ENCODE measurements around the gene RGPD5.
"Not testable (repeated sequence)": the region's sequence is repeated elsewhere in the genome, so short reads cannot be mapped to it uniquely, and the experiment has no call there.

Gene RGPD5

GRCh38 chr2:109781147-109781816, 12.8 kb upstream of the RGPD5 start:
- not testable (repeated sequence) for H3K4me3 ChIP-seq (ENCODE audit: low read length in 2 of 2); H3K9ac ChIP-seq (ENCODE audit: low read depth in 1 of 2, low read length in 2 of 2)

DNA sequence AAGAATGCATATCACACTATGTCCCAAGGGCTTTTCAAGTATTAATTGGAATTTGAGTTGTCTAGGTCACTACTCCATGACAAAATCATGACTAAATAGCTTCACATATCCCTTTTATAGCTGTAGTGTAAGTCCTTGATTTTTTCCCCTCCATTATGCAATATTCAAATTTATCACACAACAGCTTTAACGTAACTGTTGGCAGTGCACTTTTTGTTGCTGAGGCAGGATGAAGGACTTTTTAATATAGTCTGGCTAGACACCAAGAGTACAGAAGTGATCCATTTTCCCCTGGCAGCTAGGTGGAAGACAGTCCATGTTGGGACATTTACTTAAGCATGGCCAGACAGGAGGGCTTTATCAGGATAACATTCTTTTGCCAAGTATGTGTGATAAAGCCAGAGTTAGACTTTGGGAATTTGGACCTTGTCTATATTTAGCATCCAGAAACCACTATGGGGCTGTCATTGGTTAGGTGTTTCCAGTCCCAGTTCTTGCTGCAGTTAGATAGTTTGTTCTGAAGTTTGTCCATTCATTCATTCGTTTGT, 11.6 kb upstream of the RGPD5 start:
- not testable (repeated sequence) for H3K9me3 ChIP-seq (ENCODE audit: control insufficient read depth in 2 of 2, low read length in 2 of 2); H3K27me3 ChIP-seq (ENCODE audit: control insufficient read depth in 2 of 2, insufficient read depth in 2 of 2, low read length in 2 of 2); H3K36me3 ChIP-seq (ENCODE audit: control insufficient read depth in 2 of 2, insufficient read depth in 2 of 2, low read length in 2 of 2); H3K27ac ChIP-seq (ENCODE audit: low read depth in 2 of 2, low read length in 2 of 2); H3K9ac ChIP-seq (ENCODE audit: low read depth in 1 of 2, low read length in 2 of 2); H3K4me3 ChIP-seq (ENCODE audit: low read length in 2 of 2); H3K4me1 ChIP-seq (ENCODE audit: control insufficient read depth in 2 of 2, insufficient read depth in 2 of 2, low read length in 2 of 2)

More at GRCh38 chr2:109781147-109781816, 12.8 kb upstream of the RGPD5 start:
- not testable (repeated sequence) for H3K4me1 ChIP-seq (ENCODE audit: control insufficient read depth in 2 of 2, insufficient read depth in 2 of 2, low read length in 2 of 2); H3K27me3 ChIP-seq (ENCODE audit: control insufficient read depth in 2 of 2, insufficient read depth in 2 of 2, low read length in 2 of 2); H3K9me3 ChIP-seq (ENCODE audit: control insufficient read depth in 2 of 2, low read length in 2 of 2); H3K36me3 ChIP-seq (ENCODE audit: control insufficient read depth in 2 of 2, insufficient read depth in 2 of 2, low read length in 2 of 2); H3K27ac ChIP-seq (ENCODE audit: low read depth in 2 of 2, low read length in 2 of 2)

- H3K4me3 ChIP-seq (ENCODE audit: low read length in 2 of 2); H3K9ac ChIP-seq (ENCODE audit: low read depth in 1 of 2, low read length in 2 of 2); H3K4me1 ChIP-seq (ENCODE audit: control insufficient read depth in 2 of 2, insufficient read depth in 2 of 2, low read length in 2 of 2): not testable (repeated sequence)
Measured at GRCh38 chr2:109791530-109792279, 2.4 kb upstream of the RGPD5 start.

DNA sequence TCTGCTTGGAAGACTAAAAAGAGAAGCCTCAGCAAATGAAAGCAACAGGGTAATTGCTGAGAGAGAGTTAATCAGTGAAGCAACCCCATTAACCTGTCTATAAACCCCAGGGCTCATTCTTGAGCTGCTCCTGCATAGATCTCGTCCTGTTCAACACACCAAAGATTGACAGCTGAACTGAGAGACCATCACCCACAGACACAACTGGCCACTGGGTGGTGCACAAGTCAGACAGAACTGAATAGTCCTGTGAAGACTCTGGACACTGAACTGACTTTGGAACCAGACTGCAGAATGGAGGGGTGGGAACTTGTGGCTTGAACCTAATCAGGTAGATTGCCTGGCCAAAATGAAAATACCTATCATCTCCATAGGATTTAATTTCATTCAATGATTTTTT, 1.4 kb upstream of the RGPD5 start:
- not testable (repeated sequence) for H3K4me3 ChIP-seq (ENCODE audit: low read length in 2 of 2); H3K36me3 ChIP-seq (ENCODE audit: control insufficient read depth in 2 of 2, insufficient read depth in 2 of 2, low read length in 2 of 2); H3K4me1 ChIP-seq (ENCODE audit: control insufficient read depth in 2 of 2, insufficient read depth in 2 of 2, low read length in 2 of 2); H3K27ac ChIP-seq (ENCODE audit: low read depth in 2 of 2, low read length in 2 of 2); H3K9me3 ChIP-seq (ENCODE audit: control insufficient read depth in 2 of 2, low read length in 2 of 2); H3K9ac ChIP-seq (ENCODE audit: low read depth in 1 of 2, low read length in 2 of 2); H3K27me3 ChIP-seq (ENCODE audit: control insufficient read depth in 2 of 2, insufficient read depth in 2 of 2, low read length in 2 of 2)

More at GRCh38 chr2:109791530-109792279, 2.4 kb upstream of the RGPD5 start:
- H3K9me3 ChIP-seq (ENCODE audit: control insufficient read depth in 2 of 2, low read length in 2 of 2); H3K36me3 ChIP-seq (ENCODE audit: control insufficient read depth in 2 of 2, insufficient read depth in 2 of 2, low read length in 2 of 2); H3K27ac ChIP-seq (ENCODE audit: low read depth in 2 of 2, low read length in 2 of 2); H3K27me3 ChIP-seq (ENCODE audit: control insufficient read depth in 2 of 2, insufficient read depth in 2 of 2, low read length in 2 of 2): not testable (repeated sequence)

- not testable (repeated sequence) for H3K27me3 ChIP-seq (ENCODE audit: control insufficient read depth in 2 of 2, insufficient read depth in 2 of 2, low read length in 2 of 2); H3K4me1 ChIP-seq (ENCODE audit: control insufficient read depth in 2 of 2, insufficient read depth in 2 of 2, low read length in 2 of 2); H3K9me3 ChIP-seq (ENCODE audit: control insufficient read depth in 2 of 2, low read length in 2 of 2); H3K4me3 ChIP-seq (ENCODE audit: low read length in 2 of 2); H3K27ac ChIP-seq (ENCODE audit: low read depth in 2 of 2, low read length in 2 of 2); H3K9ac ChIP-seq (ENCODE audit: low read depth in 1 of 2, low read length in 2 of 2); H3K36me3 ChIP-seq (ENCODE audit: control insufficient read depth in 2 of 2, insufficient read depth in 2 of 2, low read length in 2 of 2)
Measured at GRCh38 chr2:109871129-109871751, 77.1 kb downstream of the RGPD5 start.

DNA sequence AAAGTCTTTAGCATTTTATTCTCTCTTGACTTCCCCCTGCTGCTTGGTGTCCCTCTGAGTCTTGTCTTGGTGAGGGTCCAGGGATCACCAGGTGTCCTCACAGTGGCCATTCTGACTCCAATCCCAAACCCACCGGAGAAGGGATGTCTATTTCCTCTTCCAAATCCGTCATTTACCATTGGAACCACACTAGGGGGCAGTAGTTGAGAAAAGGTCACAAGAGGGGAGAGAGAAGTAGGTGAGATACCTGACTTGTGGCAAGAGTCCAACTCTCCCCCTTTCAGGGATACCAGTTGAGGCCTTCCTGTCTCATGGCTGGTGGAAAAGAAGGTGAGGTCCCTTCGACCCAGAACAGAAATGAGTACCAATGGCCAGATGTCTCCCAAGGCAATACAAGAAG, 82.5 kb downstream of the RGPD5 start:
- H3K4me1 ChIP-seq (ENCODE audit: control insufficient read depth in 2 of 2, insufficient read depth in 2 of 2, low read length in 2 of 2); H3K27ac ChIP-seq (ENCODE audit: low read depth in 2 of 2, low read length in 2 of 2); H3K4me3 ChIP-seq (ENCODE audit: low read length in 2 of 2); H3K36me3 ChIP-seq (ENCODE audit: control insufficient read depth in 2 of 2, insufficient read depth in 2 of 2, low read length in 2 of 2); H3K27me3 ChIP-seq (ENCODE audit: control insufficient read depth in 2 of 2, insufficient read depth in 2 of 2, low read length in 2 of 2); H3K9me3 ChIP-seq (ENCODE audit: control insufficient read depth in 2 of 2, low read length in 2 of 2); H3K9ac ChIP-seq (ENCODE audit: low read depth in 1 of 2, low read length in 2 of 2): not testable (repeated sequence)

DNA sequence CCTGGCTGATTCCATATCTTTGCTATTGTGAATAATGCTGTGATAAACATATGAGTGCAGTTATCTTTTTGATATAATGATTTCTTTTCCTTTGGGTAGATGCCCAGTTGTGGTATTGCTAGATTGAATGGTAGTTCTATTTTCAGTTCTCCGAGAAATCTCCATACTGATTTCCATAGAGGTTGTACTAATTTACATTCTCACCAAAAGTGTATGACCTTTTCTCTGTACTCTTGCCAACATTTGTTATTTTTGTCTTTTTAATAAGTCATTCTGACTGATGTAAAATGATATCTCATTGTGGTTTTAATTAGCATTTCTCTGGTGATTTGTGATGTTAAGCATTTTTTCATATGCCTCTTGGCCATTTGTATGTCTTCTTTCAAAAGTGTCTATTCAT, 88.0 kb downstream of the RGPD5 start:
- not testable (repeated sequence) for H3K4me1 ChIP-seq (ENCODE audit: control insufficient read depth in 2 of 2, insufficient read depth in 2 of 2, low read length in 2 of 2); H3K27ac ChIP-seq (ENCODE audit: low read depth in 2 of 2, low read length in 2 of 2); H3K4me3 ChIP-seq (ENCODE audit: low read length in 2 of 2); H3K9me3 ChIP-seq (ENCODE audit: control insufficient read depth in 2 of 2, low read length in 2 of 2); H3K36me3 ChIP-seq (ENCODE audit: control insufficient read depth in 2 of 2, insufficient read depth in 2 of 2, low read length in 2 of 2); H3K9ac ChIP-seq (ENCODE audit: low read depth in 1 of 2, low read length in 2 of 2); H3K27me3 ChIP-seq (ENCODE audit: control insufficient read depth in 2 of 2, insufficient read depth in 2 of 2, low read length in 2 of 2)

- H3K4me3 ChIP-seq (ENCODE audit: low read length in 2 of 2); H3K36me3 ChIP-seq (ENCODE audit: control insufficient read depth in 2 of 2, insufficient read depth in 2 of 2, low read length in 2 of 2); H3K9ac ChIP-seq (ENCODE audit: low read depth in 1 of 2, low read length in 2 of 2); H3K27me3 ChIP-seq (ENCODE audit: control insufficient read depth in 2 of 2, insufficient read depth in 2 of 2, low read length in 2 of 2); H3K27ac ChIP-seq (ENCODE audit: low read depth in 2 of 2, low read length in 2 of 2); H3K9me3 ChIP-seq (ENCODE audit: control insufficient read depth in 2 of 2, low read length in 2 of 2); H3K4me1 ChIP-seq (ENCODE audit: control insufficient read depth in 2 of 2, insufficient read depth in 2 of 2, low read length in 2 of 2): not testable (repeated sequence)
Measured at GRCh38 chr2:109888414-109888813, 94.3 kb downstream of the RGPD5 start.

DNA sequence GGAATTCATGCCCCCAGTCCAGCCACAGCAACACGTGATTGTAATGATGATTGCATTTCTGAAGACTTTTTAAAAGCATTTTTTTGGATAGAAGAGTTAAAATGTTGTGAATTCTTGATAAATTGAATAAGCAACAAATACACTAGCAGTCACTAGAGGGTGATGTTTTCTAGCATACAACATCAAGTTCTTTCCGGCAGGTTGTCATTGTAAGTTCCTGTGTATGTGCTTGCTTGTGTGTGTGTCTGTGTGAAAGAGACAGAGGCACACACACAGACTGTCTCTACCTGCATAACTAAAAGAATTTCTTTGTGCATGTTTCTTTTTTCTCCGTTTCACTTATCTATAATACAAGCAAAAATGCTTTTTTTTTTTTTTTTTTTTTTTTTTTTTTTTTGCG, 95.8 kb downstream of the RGPD5 start:
- not testable (repeated sequence) for H3K9ac ChIP-seq (ENCODE audit: low read depth in 1 of 2, low read length in 2 of 2); H3K27ac ChIP-seq (ENCODE audit: low read depth in 2 of 2, low read length in 2 of 2); H3K4me3 ChIP-seq (ENCODE audit: low read length in 2 of 2); H3K4me1 ChIP-seq (ENCODE audit: control insufficient read depth in 2 of 2, insufficient read depth in 2 of 2, low read length in 2 of 2); H3K27me3 ChIP-seq (ENCODE audit: control insufficient read depth in 2 of 2, insufficient read depth in 2 of 2, low read length in 2 of 2); H3K36me3 ChIP-seq (ENCODE audit: control insufficient read depth in 2 of 2, insufficient read depth in 2 of 2, low read length in 2 of 2); H3K9me3 ChIP-seq (ENCODE audit: control insufficient read depth in 2 of 2, low read length in 2 of 2)

- not testable (repeated sequence) for H3K36me3 ChIP-seq (ENCODE audit: control insufficient read depth in 2 of 2, insufficient read depth in 2 of 2, low read length in 2 of 2); H3K4me3 ChIP-seq (ENCODE audit: low read length in 2 of 2); H3K27ac ChIP-seq (ENCODE audit: low read depth in 2 of 2, low read length in 2 of 2); H3K9me3 ChIP-seq (ENCODE audit: control insufficient read depth in 2 of 2, low read length in 2 of 2); H3K9ac ChIP-seq (ENCODE audit: low read depth in 1 of 2, low read length in 2 of 2); H3K27me3 ChIP-seq (ENCODE audit: control insufficient read depth in 2 of 2, insufficient read depth in 2 of 2, low read length in 2 of 2); H3K4me1 ChIP-seq (ENCODE audit: control insufficient read depth in 2 of 2, insufficient read depth in 2 of 2, low read length in 2 of 2)
Measured at GRCh38 chr2:109891024-109891423, 96.9 kb downstream of the RGPD5 start.
